ENCODE results near the gene FYTTD1. TPM values are rescaled to one million over a fixed set of nuclear protein-coding genes. Genes with fewer than 3 reads are reported as not detected.
A peak's percentile ranks its signal among the peaks of the same experiment; 100 is the strongest.
"Not testable (repeated sequence)": the region's sequence is repeated elsewhere in the genome, so short reads cannot be mapped to it uniquely, and the experiment has no call there.

The FYTTD1 gene
- total RNA-seq, 1 donor from 2014 or later, result 84.2 TPM

- peak; percentile 34 for DNase-seq
- intact Hi-C loops (cut with micrococcal nuclease), result loop anchor here (2.0 kb wide), 1 partner anchor 14 kb away; no protein-coding TSS in a partner anchor
- POLR2A ChIA-PET, result interaction anchor here (0.7 to 7.2 kb wide), 6 partner anchors 17 to 82 kb away, joined by 3 to 147 read pairs (median 9); partner anchors contain the start of genes FYTTD1, LRCH3 and RUBCN
- TF ChIP-seq, protein P1, sequence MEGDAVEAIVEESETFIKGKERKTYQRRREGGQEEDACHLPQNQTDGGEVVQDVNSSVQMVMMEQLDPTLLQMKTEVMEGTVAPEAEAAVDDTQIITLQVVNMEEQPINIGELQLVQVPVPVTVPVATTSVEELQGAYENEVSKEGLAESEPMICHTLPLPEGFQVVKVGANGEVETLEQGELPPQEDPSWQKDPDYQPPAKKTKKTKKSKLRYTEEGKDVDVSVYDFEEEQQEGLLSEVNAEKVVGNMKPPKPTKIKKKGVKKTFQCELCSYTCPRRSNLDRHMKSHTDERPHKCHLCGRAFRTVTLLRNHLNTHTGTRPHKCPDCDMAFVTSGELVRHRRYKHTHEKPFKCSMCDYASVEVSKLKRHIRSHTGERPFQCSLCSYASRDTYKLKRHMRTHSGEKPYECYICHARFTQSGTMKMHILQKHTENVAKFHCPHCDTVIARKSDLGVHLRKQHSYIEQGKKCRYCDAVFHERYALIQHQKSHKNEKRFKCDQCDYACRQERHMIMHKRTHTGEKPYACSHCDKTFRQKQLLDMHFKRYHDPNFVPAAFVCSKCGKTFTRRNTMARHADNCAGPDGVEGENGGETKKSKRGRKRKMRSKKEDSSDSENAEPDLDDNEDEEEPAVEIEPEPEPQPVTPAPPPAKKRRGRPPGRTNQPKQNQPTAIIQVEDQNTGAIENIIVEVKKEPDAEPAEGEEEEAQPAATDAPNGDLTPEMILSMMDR (IDR thresholded peaks at IDR 0.05), result no peak
- Mint-ChIP-seq H3K4me1 (peaks cover 74% of the 10 kb centered on the region), H3K9me3 (no peaks in the 10 kb centered on the region), H3K36me3 (ENCODE audit: low read depth) (peaks cover 47% of the 10 kb centered on the region), H3K4me3 (peak overlapping the region; percentile 46), H3K27me3 (no peaks in the 10 kb centered on the region), H3K27ac (peak overlapping the region; percentile 87)
- ATAC-seq (ENCODE audit: low read depth), result peak; percentile 16
- CTCF ChIA-PET, result interaction anchor here (1.3 kb wide), 1 partner anchor 40 kb away, joined by 3 read pairs; no protein-coding TSS in a partner anchor
Observed at GRCh38 chr3:197709135-197709534, 40.5 kb upstream of the FYTTD1 start.

GRCh38 chr3:197710965-197711364, 38.7 kb upstream of the FYTTD1 start:
- CTCF ChIA-PET; H3K4me3 Mint-ChIP-seq; ATAC-seq (ENCODE audit: low read depth); intact Hi-C loops (cut with micrococcal nuclease); H3K27me3 Mint-ChIP-seq; DNase-seq; H3K9me3 Mint-ChIP-seq: not testable (repeated sequence)
- H3K4me1 Mint-ChIP-seq, result peaks cover 76% of the 10 kb centered on the region
- POLR2A ChIA-PET, result interaction anchor here (0.7 to 7.2 kb wide), 7 partner anchors 15 to 80 kb away, joined by 3 to 171 read pairs (median 25); partner anchors contain the start of genes FYTTD1, LRCH3 and RUBCN
- H3K36me3 Mint-ChIP-seq (ENCODE audit: low read depth), result peaks cover 45% of the 10 kb centered on the region
- H3K27ac Mint-ChIP-seq, result peak overlapping the region; percentile 60

DNA sequence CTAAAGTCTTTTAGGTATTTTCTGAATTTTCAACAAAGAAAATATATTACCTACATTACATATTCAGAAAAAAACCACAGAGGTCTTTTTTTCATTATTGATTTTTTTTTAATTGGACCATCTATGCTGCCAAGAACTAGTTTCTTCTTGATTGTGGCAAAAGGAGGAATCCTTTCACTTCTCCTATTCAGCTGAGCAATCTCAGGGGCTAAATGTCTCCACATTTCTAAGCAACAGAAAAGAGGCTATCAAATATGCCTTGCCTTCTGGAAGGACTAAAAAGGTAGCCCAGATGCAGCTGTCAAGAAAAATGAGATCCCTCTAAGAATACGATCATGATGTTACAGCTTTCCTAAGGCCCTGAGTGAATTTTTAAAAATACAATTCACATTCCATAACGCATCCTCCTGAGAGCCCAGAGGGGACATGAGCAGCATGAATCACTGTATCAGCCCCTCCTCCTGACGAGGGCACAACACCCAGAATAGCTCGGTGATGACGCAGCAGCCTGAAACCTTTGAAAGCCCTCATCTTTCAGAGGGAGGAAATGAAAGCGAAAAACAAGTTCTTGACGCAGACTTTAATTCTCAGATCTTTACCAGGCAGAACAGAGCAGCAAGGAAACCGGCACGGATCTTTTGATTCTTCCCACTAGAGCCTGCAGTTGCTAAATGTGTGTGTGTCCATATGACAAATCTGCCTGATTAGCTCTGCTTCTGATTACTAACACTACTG, 37.5 kb upstream of the FYTTD1 start:
- peaks cover 76% of the 10 kb centered on the region for H3K4me1 Mint-ChIP-seq
- peak overlapping the region; percentile 79 for H3K4me3 Mint-ChIP-seq
- ATAC-seq (ENCODE audit: low read depth) (peak; percentile 93), DNase-seq (peak; percentile 67)
- no peaks in the 10 kb centered on the region for H3K9me3 Mint-ChIP-seq
- peaks cover 48% of the 10 kb centered on the region for H3K36me3 Mint-ChIP-seq (ENCODE audit: low read depth)
- POLR2A ChIA-PET, result interaction anchor here (0.6 to 7.2 kb wide), 21 partner anchors 9 to 690 kb away, joined by 3 to 171 read pairs (median 4); partner anchors contain the start of genes FYTTD1, LRCH3 and RUBCN
- CTCF ChIA-PET, result interaction anchor here (0.7 to 1.5 kb wide), 4 partner anchors 12 to 36 kb away, joined by 3 to 10 read pairs (median 4); partner anchors contain the start of gene RUBCN
- intact Hi-C loops (cut with micrococcal nuclease), result loop anchor here (1.0 kb wide), 5 partner anchors 12 to 79 kb away; partner anchors contain the start of genes FYTTD1 and LRCH3
- H3K27ac Mint-ChIP-seq, result peak overlapping the region; percentile 95
- no peaks in the 10 kb centered on the region for H3K27me3 Mint-ChIP-seq
- TF ChIP-seq, protein P1 (IDR thresholded peaks at IDR 0.05), result no peak

DNA sequence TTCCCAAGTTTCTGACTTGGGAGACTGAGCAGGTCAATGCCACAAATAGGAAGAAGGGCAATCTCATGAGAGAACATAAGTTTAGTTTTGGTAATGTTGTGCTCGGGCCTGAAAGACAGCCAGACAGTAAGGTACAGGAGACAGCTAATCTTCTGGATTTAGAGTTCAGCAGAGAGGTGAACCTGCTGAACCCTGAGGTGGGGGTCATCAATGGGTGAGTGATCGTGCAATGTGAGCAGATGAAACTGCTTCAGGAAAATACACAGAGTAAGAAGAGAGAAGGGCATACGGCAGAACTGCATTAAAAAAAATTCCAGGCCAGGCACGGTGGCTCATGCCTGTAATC, 36.2 kb upstream of the FYTTD1 start:
- H3K27ac Mint-ChIP-seq, result peak overlapping the region; percentile 95
- no peaks in the 10 kb centered on the region for H3K9me3 Mint-ChIP-seq
- H3K36me3 Mint-ChIP-seq (ENCODE audit: low read depth), result peaks cover 57% of the 10 kb centered on the region
- H3K4me1 Mint-ChIP-seq, result peaks cover 74% of the 10 kb centered on the region
- POLR2A ChIA-PET, result interaction anchor here (1.1 to 7.2 kb wide), 9 partner anchors 13 to 353 kb away, joined by 3 to 171 read pairs (median 12); partner anchors contain the start of genes FYTTD1 and RUBCN
- CTCF ChIA-PET, result interaction anchor here (1.0 kb wide), 1 partner anchor 33 kb away, joined by 3 read pairs; no protein-coding TSS in a partner anchor
- ATAC-seq (ENCODE audit: low read depth), result no peak
- intact Hi-C loops (cut with micrococcal nuclease), result no loop called here
- no peak for DNase-seq
- TF ChIP-seq, protein P1 (IDR thresholded peaks at IDR 0.05), result no peak
- H3K4me3 Mint-ChIP-seq, result peak overlapping the region; percentile 79
- no peaks in the 10 kb centered on the region for H3K27me3 Mint-ChIP-seq

DNA sequence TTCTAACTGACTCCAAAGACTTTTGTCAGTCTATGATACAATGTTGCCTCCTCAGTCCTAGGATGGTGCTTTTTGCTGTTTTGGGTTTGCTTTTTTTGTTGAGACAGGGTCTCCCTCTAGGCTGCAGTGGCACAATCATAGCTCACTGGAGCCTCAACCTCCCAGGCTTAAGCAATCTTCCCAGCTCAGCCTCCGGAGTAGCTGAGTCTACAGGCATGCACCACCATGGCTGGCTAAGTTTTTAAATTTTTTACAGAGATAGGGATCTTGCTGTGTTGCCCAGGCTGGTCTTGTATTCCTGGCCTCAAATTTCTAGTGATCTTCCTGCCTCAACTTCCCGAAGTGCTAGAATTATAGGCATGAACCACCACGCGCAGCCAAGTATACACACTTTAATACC, 35.4 kb upstream of the FYTTD1 start:
- intact Hi-C loops (cut with micrococcal nuclease), result no loop called here
- no peak overlapping the region for H3K4me3 Mint-ChIP-seq
- peak overlapping the region; percentile 53 for H3K27ac Mint-ChIP-seq
- no peak for DNase-seq
- ATAC-seq (ENCODE audit: low read depth), result no peak
- TF ChIP-seq, protein P1 (IDR thresholded peaks at IDR 0.05), result no peak
- no peaks in the 10 kb centered on the region for H3K9me3 Mint-ChIP-seq
- peaks cover 68% of the 10 kb centered on the region for H3K4me1 Mint-ChIP-seq
- POLR2A ChIA-PET, result interaction anchor here (0.6 to 7.2 kb wide), 8 partner anchors 12 to 81 kb away, joined by 3 to 171 read pairs (median 8); partner anchors contain the start of gene RUBCN
- CTCF ChIA-PET, result interaction anchor here (1.0 to 1.3 kb wide), 3 partner anchors 22 to 35 kb away, joined by 3 to 5 read pairs (median 3); partner anchors contain the start of genes FYTTD1 and RUBCN
- H3K36me3 Mint-ChIP-seq (ENCODE audit: low read depth), result peaks cover 56% of the 10 kb centered on the region
- no peaks in the 10 kb centered on the region for H3K27me3 Mint-ChIP-seq

All from activated B cell treated with CpG ODN at 0.5 μM for 24 hours (primary cell).